G401 (cell line): ENCODE results near the gene NRP1. TPM values are rescaled to one million over a fixed set of nuclear protein-coding genes. Genes with fewer than 3 reads are reported as not detected.

Experiments used
- DNase-seq: peaks from one replicate; pipeline ENCODE4 v3.0.0-alpha.2; 2015; ENCODE audit warnings: low spot score
- in situ Hi-C: cut with HindIII; loops from 2 replicates; pipeline ENCODE4 v1.10.0; 2016; ENCODE audit warnings: low sequenced_read_pairs, mixed read lengths
- total RNA-seq: library from RNA; depleted of rRNA; stranded (reverse); fragments of >200 nt; shearing (Covaris generic); gene quantifications from 2 replicates; pipeline ENCODE4 v1.2.3, GENCODE V29; 2014

NRP1 gene
- total RNA-seq, 1 experiment from 2014 or later: 17.1 TPM

DNA sequence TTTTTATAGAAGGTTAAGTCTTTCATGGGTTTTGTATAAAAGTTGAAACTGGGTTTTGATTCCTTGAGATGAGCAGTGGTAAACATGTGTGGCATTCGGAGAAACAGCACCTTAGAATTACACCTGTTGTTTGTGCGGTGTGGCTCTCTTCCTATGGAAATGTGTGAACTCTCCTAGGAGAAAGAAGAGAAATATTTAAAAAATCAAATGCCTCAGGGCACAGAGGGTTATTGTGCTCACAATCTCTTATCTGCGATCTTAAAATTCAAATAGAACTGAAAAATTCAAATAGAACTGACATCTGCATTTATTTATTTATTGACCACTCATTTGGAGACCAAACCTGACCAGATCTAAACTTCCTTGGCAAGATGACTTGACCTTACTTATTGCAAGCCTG, 18.1 kb upstream of the NRP1 start:
- in situ Hi-C loops: no loop called here
- no peak for DNase-seq

DNA sequence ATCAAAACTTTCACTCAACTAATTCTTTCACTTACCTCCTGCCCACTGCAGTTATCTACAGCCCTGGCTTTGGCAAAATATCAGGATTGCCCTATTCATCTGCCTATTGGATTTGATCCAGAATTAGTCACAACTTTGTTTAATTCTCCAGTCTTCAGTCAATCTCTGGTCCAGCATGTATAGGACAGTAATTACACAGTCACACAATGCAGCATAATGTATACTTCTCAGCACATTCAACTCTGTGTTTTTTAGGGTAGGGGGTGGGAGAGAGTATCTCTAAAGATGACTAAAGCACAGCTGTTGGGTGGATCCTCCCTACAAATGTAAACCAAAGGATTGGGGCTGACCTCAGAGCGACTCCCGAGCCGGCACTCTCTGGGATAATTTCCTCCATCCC, 17.7 kb upstream of the NRP1 start:
- in situ Hi-C loops: no loop called here
- DNase-seq: no peak

- DNase-seq: no peak
- in situ Hi-C loops: no loop called here
Observed at GRCh38 chr10:33350041-33350440, 15.6 kb upstream of the NRP1 start.

- no peak for DNase-seq
- in situ Hi-C loops: no loop called here
Observed at GRCh38 chr10:33349268-33349667, 14.8 kb upstream of the NRP1 start.

- in situ Hi-C loops: no loop called here
- DNase-seq: no peak
Observed at GRCh38 chr10:33347211-33347610, 12.7 kb upstream of the NRP1 start.

DNA sequence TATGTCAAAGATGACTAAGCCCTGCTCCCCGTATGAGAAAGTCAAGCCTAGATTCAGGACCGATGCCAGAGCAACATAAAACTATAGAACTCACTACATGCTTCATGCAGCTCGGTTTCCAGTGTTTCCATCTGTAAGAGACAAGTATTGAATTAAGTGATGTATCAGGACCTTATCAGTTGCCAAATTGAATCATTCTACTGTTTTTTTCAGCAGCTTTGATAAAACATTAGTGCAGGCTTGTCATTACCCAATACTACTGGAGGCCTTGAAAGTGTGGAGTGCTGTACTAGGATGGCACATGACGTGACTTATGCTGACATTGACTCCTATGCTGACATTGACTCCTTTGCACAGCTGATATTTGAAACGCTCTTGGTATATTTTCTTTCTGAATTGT, 10.8 kb upstream of the NRP1 start:
- in situ Hi-C loops: no loop called here
- no peak for DNase-seq

- in situ Hi-C loops: no loop called here
- no peak for DNase-seq
Observed at GRCh38 chr10:33344676-33345075, 10.2 kb upstream of the NRP1 start.

GRCh38 chr10:33341637-33342036, 7.2 kb upstream of the NRP1 start:
- DNase-seq: no peak
- in situ Hi-C loops: no loop called here

- in situ Hi-C loops: no loop called here
- DNase-seq: no peak
Observed at GRCh38 chr10:33337326-33337957, 3.0 kb upstream of the NRP1 start.

GRCh38 chr10:33336582-33337325, 2.3 kb upstream of the NRP1 start:
- in situ Hi-C loops: no loop called here
- no peak for DNase-seq

DNA sequence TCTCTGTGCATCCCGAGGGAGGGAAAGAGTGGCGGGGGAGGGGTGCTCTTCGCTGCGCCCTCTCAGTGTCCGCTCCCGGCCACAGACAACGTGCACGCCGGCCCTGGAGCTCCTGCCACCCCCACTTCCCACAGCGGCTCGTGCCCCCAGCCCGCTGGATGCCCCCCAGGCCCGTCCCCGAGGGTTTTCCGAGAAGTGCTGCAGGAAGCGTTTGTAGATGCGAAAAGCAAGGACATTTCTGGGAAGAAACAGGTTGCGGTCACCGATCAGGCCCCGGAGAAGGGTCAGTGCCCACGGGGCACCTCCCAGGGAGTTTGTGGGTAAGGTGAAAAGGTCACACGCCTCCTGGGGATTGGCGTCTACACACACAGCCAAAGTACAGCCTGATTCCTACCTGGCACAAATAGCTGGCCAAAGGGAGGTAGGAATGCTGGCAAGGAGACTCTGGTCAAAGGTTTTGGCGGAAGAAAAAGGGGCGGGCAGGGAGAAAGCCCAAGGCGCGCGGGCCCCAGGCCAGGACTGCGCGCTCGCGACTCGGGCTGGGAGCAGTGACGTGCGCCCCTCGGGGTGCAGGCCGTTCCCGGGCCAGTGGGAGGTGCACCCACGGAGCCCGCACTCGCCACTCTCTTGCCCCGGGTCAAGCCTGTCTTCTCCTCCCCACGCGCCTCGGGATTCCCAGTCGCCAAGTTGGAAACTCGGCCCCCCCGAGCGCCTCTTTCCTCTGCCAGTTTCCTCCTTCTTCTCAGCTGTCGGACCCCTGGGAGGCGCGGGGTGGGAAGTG, 1.5 kb upstream of the NRP1 start:
- DNase-seq: no peak
- in situ Hi-C loops: no loop called here

DNA sequence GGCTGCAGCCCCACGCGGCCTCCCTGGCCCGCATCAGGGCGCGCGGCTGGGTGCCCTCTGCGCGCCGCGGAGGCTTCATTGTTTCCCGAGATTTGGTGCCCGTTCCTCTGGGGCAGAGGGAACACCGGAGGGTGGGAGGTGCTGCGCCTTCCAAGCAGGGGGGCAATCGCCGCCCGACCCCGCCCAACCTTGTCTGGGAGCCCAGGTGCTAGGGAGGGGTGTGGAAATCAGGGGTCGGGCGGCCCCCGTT, 1.0 kb upstream of the NRP1 start:
- no peak for DNase-seq
- in situ Hi-C loops: no loop called here

GRCh38 chr10:33334805-33335550, 511 bp upstream of the NRP1 start:
- in situ Hi-C loops: no loop called here
- no peak for DNase-seq

GRCh38 chr10:33333260-33334101, 986 bp downstream of the NRP1 start:
- in situ Hi-C loops: no loop called here
- no peak for DNase-seq

GRCh38 chr10:33332183-33333065, 2.0 kb downstream of the NRP1 start:
- in situ Hi-C loops: no loop called here
- no peak for DNase-seq

DNA sequence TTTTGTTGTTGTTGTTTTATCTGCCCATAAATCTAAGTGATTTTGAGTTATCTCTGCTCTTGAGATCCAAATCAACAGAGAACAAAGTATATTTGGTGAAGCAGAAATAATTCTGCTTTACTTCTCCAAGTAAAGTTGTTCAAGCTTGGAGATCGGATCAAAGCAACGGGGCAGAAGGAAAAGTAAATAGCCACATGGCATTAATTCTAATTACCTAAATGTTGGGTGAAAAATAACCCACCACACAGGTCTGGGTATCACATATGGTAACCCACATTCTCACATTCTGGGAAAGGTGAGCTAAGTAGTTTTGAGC, 3.1 kb downstream of the NRP1 start:
- in situ Hi-C loops: no loop called here
- no peak for DNase-seq

GRCh38 chr10:33330543-33331378, 3.7 kb downstream of the NRP1 start:
- in situ Hi-C loops: no loop called here
- peak; percentile 54 for DNase-seq

GRCh38 chr10:33329178-33329577, 5.3 kb downstream of the NRP1 start:
- in situ Hi-C loops: no loop called here
- no peak for DNase-seq
